IgD-negative memory B cell (primary cell): ENCODE results near the gene CSH2. TPM values are rescaled to one million over a fixed set of nuclear protein-coding genes. Genes with fewer than 3 reads are reported as not detected.
"Not testable (repeated sequence)": the region's sequence is repeated elsewhere in the genome, so short reads cannot be mapped to it uniquely, and the experiment has no call there.

Experiments
- H3K27ac Mint-ChIP-seq, 3 donors: one replicate each; pipeline ENCODE4 v1.8.0; 2020 to 2022; ENCODE audit warnings: mild to moderate bottlenecking in 3 of 3, mixed read lengths in 3 of 3, moderate library complexity in 1 of 3
- H3K27me3 Mint-ChIP-seq: one replicate; pipeline ENCODE4 v1.8.0; 2021; ENCODE audit warnings: mixed read lengths
- H3K36me3 Mint-ChIP-seq: one replicate; pipeline ENCODE4 v1.8.0; 2020; ENCODE audit warnings: mild to moderate bottlenecking, mixed read lengths
- H3K4me1 Mint-ChIP-seq, 3 donors: one replicate each; pipeline ENCODE4 v1.8.0; 2020 to 2022; ENCODE audit warnings: mixed read lengths in 3 of 3, mild to moderate bottlenecking in 1 of 3
- H3K4me3 Mint-ChIP-seq, 4 donors: one replicate each; pipeline ENCODE4 v1.8.0; 2020 to 2022; ENCODE audit warnings: mild to moderate bottlenecking in 4 of 4, mixed read lengths in 4 of 4, moderate library complexity in 3 of 4
- H3K9me3 Mint-ChIP-seq, 3 donors: one replicate each; pipeline ENCODE4 v1.8.0; 2020 to 2021; ENCODE audit warnings: mixed read lengths in 3 of 3, mild to moderate bottlenecking in 1 of 3
- polyA plus RNA-seq: library from polyadenylated mRNA; unstranded; fragments of 300-500 nt; fragmentation: Illumina TruSeq; gene quantifications from one replicate; pipeline ENCODE4 v1.2.3, GENCODE V29; 2021

CSH2 gene
- polyA plus RNA-seq, 1 donor from 2014 or later, result not detected

DNA sequence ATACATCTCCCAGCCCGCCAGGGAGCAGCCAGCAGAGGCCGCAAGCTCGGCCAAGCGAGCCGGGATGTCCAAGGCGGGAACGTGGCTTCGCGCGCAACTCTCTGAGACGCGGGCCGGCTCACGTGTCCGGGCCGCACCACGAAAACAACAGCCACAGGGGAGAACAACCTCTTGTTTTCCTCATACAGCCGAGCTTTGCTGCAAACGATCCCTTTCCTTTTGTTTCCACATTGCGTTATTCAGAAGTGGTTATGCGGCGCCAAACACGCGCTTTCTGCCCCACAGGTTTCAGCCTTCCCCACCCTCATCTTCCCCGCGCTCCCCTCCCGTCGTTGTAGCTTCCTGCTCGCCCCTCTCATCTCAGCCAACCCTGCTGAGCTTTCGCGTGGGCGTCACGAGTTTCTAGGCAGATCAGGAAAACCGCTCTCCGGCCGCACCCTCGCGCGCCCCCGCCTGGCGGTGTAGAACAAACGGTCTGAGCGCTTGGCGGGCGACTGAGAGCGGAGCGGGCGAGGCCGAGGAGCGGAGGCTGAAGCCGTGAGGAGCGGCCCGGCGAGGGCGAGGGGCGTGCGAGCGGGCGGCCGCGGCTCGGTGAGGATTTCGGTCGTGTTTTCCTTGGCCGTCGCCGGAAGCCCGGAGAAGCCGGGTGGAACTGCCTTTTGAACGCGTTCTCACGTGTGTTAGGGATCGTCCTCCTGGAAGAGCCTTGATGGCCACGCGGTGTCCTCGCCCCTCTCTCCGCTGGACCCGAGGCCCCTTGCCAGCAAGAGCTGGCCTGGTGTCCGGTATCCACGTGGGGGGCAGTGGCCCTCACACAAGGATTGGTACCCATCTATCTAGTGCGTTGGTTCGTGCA lies 24.4 kb downstream of the CSH2 start:
- Mint-ChIP-seq H3K36me3 (no peaks in the 10 kb centered on the region), H3K4me1 (peaks cover 13 to 25% (median 13%) of the 10 kb centered on the region in 3 donors), H3K4me3 (peak overlapping the region; percentile 73 to 97 (median 88)), H3K27me3 (no peaks in the 10 kb centered on the region), H3K27ac (peak overlapping the region; percentile 78 to 92 (median 79)), H3K9me3 (no peaks in the 10 kb centered on the region)

- Mint-ChIP-seq H3K27me3 (no peaks in the 10 kb centered on the region), H3K27ac (peak overlapping the region in 2 of 3 donors; percentile 40 to 79), H3K36me3 (no peaks in the 10 kb centered on the region)
Observed at GRCh38 chr17:63847525-63848249, 25.8 kb downstream of the CSH2 start.

DNA sequence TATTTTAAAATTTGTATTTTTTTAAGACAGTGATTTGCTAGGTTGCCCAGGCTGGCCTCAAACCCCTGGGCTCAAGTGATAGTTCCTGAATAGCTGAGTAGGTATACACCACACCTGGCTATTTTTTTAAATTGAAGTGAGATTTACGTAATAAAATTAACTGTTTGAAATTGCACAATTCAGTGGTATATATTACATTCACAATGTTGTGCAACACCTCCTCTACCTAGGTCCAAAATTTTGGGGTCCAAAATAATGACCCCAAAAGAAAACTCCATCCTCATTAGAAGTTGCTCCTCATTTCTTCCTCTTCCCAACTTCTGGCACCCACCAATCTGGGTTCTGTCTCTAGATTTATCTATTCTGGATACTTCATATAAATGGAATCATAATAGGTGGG lies 28.0 kb downstream of the CSH2 start:
- H3K36me3 Mint-ChIP-seq, result no peaks in the 10 kb centered on the region
- peaks cover 27 to 41% (median 28%) of the 10 kb centered on the region in 3 donors for H3K4me1 Mint-ChIP-seq
- peak overlapping the region in 1 of 4 donors; percentile 93 for H3K4me3 Mint-ChIP-seq

More at GRCh38 chr17:63847525-63848249, 25.8 kb downstream of the CSH2 start:
- Mint-ChIP-seq H3K4me1 (peaks cover 17 to 31% (median 17%) of the 10 kb centered on the region in 3 donors), H3K9me3 (no peaks in the 10 kb centered on the region), H3K4me3 (peak overlapping the region; percentile 48 to 77 (median 57))

GRCh38 chr17:63843910-63844677 lies 29.4 kb downstream of the CSH2 start:
- Mint-ChIP-seq H3K36me3 (no peaks in the 10 kb centered on the region), H3K27me3 (no peaks in the 10 kb centered on the region), H3K9me3 (no peaks in the 10 kb centered on the region), H3K4me3 (peak overlapping the region; percentile 87 to 95 (median 93)), H3K4me1 (peaks cover 27 to 48% (median 29%) of the 10 kb centered on the region in 3 donors), H3K27ac (peak overlapping the region; percentile 85 to 99 (median 97))

More for the DNA sequence above, 28.0 kb downstream of the CSH2 start:
- Mint-ChIP-seq H3K27me3 (no peaks in the 10 kb centered on the region), H3K9me3 (no peaks in the 10 kb centered on the region), H3K27ac (peak overlapping the region in 1 of 3 donors; percentile 79)

GRCh38 chr17:63843387-63843888 lies 30.0 kb downstream of the CSH2 start:
- peaks cover 22 to 46% (median 31%) of the 10 kb centered on the region in 3 donors for H3K4me1 Mint-ChIP-seq
- not testable (repeated sequence) for H3K27me3 Mint-ChIP-seq, H3K9me3 Mint-ChIP-seq, H3K36me3 Mint-ChIP-seq
- peak overlapping the region; percentile 87 to 95 (median 93) for H3K4me3 Mint-ChIP-seq
- H3K27ac Mint-ChIP-seq, result peak overlapping the region; percentile 85 to 99 (median 97)

DNA sequence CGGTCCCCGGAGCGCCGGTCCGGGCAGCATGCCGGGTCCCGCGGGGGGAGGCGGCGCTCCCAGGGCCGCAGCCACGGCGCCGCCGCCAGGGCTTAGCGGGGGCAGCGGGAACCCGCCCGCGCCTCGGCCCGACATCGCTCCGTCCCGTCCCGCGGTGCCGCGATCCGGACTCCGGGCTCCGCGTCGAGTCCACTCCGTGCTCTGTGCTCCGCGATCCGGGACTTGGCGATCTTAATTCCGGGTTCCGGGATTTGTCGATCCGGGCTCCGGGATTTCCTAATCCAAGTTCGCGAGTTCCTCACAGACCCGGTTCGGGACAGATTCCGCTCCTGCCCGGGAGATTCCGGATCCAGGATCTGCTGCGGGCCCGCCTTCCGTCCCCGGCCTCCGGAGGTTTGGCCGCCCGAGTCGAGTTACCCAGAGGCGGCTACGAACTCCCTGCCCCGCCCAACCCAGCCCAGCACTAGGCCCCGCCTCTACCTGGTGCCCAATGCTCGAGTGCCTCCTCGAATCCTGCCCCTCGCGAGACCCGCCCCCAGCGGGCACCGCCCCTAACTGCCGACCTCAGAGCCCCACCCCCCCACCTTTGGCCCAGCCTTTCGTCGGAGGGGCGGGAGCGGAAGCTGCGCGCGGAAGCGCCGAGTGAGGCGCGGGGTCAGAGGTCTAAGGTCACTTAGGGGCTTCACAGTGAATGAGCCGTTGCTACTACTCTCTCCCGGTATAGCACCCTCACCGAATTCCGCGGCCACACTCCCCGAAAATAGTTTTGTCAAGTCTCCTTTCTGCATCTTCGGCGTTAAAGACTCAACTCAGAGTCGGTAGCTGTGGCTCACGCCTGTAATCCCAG lies 30.7 kb downstream of the CSH2 start, which contains the start of gene SMARCD2:
Gene SMARCD2 (minus strand): TSS at position 146 of the 847 bp plus-strand sequence. CDS start 11 bp downstream, at position 135.
- H3K4me3 Mint-ChIP-seq, result peak within 1 kb of the TSS; percentile 89 to 98 (median 96)
- no peaks in the 10 kb centered on the region for H3K36me3 Mint-ChIP-seq
- H3K27ac Mint-ChIP-seq, result peak within 1 kb of the TSS; percentile 97 to 99 (median 98)
- H3K9me3 Mint-ChIP-seq, result no peaks in the 10 kb centered on the region
- H3K27me3 Mint-ChIP-seq, result no peaks in the 10 kb centered on the region
- peaks cover 19 to 41% (median 28%) of the 10 kb centered on the region in 3 donors for H3K4me1 Mint-ChIP-seq

GRCh38 chr17:63842173-63842539 lies 31.3 kb downstream of the CSH2 start:
- peak overlapping the region; percentile 63 to 99 (median 98) for H3K27ac Mint-ChIP-seq
- H3K27me3 Mint-ChIP-seq, result no peaks in the 10 kb centered on the region
- H3K4me1 Mint-ChIP-seq, result peaks cover 19 to 41% (median 28%) of the 10 kb centered on the region in 3 donors
- peak overlapping the region; percentile 89 to 98 (median 96) for H3K4me3 Mint-ChIP-seq
- no peaks in the 10 kb centered on the region for H3K9me3 Mint-ChIP-seq
- H3K36me3 Mint-ChIP-seq, result no peaks in the 10 kb centered on the region

DNA sequence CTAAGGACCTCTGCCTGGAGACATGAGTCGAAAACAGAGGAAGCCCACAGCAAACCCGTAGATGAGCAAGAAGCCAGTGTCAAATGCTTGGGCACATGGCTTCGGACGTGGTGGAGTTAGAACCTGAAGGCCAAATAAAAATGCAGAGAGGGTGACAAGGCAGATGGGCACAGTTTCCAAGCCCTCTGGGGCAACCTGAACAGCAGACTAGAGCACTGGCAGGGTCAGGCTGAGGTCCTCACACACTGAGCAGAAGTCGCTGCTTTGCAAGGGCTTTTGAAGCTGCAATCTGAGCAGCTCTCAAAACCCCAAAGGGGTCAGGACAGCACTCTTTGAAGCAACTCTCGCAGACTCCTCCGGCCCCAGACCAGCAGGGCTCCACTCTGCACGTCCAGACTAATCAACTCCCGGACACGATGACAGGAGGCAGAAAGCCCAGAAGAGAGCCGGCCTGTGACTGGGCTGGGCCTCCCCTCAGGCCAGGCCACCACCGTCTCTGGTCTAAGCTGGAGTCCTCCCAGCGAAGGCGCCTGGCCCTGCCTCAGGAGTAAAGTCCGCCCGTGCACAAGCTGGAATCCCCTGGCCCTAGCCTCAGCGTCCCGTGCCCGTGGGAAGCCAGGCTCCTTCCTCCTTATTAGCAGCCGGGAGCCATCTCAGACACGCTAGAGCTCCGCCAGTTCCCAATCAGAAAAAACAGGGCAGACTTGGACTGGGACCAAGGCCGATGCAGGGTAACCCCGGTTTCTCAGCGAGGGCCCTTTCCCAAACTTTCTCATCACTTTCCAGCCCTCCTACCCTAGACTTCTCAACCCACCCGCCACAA lies 31.9 kb downstream of the CSH2 start:
- Mint-ChIP-seq H3K9me3 (no peaks in the 10 kb centered on the region), H3K4me3 (peak overlapping the region; percentile 89 to 98 (median 96)), H3K4me1 (peaks cover 19 to 40% (median 28%) of the 10 kb centered on the region in 3 donors), H3K36me3 (no peaks in the 10 kb centered on the region), H3K27ac (peak overlapping the region; percentile 89 to 99 (median 98)), H3K27me3 (no peaks in the 10 kb centered on the region)

DNA sequence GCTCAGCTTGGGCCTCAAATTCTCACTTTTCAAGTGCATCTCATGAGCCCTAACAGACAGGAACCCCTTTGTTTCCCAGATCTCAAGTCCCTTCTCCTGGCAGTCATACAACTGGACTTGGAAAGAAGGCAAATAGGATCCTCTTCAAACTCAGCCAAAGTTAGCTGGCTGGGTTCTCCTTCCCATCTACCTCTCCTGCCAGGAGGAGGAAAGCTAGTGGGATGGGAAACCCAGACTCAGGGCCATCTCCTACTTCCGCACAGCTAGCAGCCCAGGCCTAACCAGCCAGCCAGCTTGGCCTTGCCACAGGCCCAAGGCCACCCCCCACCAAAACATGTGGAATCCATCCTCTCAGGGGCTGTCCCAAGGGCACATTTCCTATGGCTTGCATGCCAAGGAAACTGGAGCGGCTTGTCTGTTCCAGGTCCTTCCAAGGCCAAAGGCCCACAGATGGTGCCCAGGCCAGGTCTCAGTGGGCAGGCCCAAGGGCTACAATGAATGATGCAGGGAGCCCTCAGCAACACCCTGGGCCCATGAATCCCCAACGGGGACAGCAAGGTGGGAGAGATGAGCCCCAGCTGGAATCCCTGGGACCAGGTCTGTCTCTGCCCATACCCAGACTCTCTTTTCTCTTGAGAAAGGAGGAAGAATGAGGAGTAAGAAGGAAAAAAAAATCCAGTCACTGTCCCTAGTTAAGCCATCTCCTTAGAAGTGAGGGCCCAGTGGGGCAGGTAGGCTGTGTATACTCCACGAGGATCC lies 32.7 kb downstream of the CSH2 start:
- Mint-ChIP-seq H3K27ac (peak overlapping the region; percentile 89 to 99 (median 98)), H3K27me3 (no peaks in the 10 kb centered on the region), H3K36me3 (no peaks in the 10 kb centered on the region), H3K4me1 (peaks cover 19 to 32% (median 28%) of the 10 kb centered on the region in 3 donors), H3K4me3 (peak overlapping the region; percentile 89 to 98 (median 96)), H3K9me3 (no peaks in the 10 kb centered on the region)

GRCh38 chr17:63838631-63839171 lies 34.8 kb downstream of the CSH2 start:
- H3K4me3 Mint-ChIP-seq, result peak overlapping the region; percentile 48 to 84 (median 77)
- peaks cover 1% of the 10 kb centered on the region for H3K36me3 Mint-ChIP-seq
- no peaks in the 10 kb centered on the region for H3K27me3 Mint-ChIP-seq
- H3K27ac Mint-ChIP-seq, result peak overlapping the region; percentile 31 to 76 (median 71)
- no peaks in the 10 kb centered on the region for H3K9me3 Mint-ChIP-seq
- H3K4me1 Mint-ChIP-seq, result peaks cover 22 to 30% (median 26%) of the 10 kb centered on the region in 3 donors

GRCh38 chr17:63837962-63838600 lies 35.4 kb downstream of the CSH2 start:
- Mint-ChIP-seq H3K4me3 (peak overlapping the region; percentile 10 to 76 (median 55)), H3K9me3 (no peaks in the 10 kb centered on the region), H3K36me3 (peaks cover 1% of the 10 kb centered on the region), H3K4me1 (peaks cover 20 to 28% (median 24%) of the 10 kb centered on the region in 3 donors), H3K27ac (peak overlapping the region in 1 of 3 donors; percentile 65), H3K27me3 (no peaks in the 10 kb centered on the region)

DNA sequence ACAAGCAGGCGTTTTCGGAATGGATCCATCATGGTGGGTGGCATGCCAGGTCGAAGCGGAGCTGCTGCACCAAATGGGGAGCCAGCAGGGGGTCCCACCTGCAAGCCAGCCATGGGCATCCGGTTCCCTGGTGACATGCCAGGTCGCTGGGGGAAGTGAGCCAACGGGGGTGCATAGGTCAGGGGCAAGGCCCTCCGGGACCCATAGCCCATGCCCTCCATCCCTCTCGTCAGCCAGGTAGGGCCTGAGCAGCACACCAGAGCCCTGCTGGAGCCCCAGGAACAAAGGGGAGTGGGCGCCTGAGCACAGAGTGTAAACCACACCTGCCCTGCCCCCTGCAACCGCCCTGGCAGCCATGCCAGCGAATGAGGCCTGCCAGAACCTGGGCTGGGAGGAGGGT lies 36.0 kb downstream of the CSH2 start:
- Mint-ChIP-seq H3K9me3 (no peaks in the 10 kb centered on the region), H3K4me3 (no peak overlapping the region), H3K27me3 (no peaks in the 10 kb centered on the region), H3K36me3 (peaks cover 1% of the 10 kb centered on the region), H3K4me1 (peaks cover 20 to 28% (median 24%) of the 10 kb centered on the region in 3 donors), H3K27ac (peak overlapping the region in 1 of 3 donors; percentile 83)
